HepG2 (cell line): ENCODE measurements around the gene ZNF331. TPM values are rescaled to one million over a fixed set of nuclear protein-coding genes. Genes with fewer than 3 reads are reported as not detected.
A peak's percentile ranks its signal among the peaks of the same experiment; 100 is the strongest.

Source experiments
- AKNA ChIP-seq: sonication (generic); formaldehyde crosslinking; IDR thresholded peaks from 2 replicates; pipeline ENCODE4 v1.4.0; 2020; ENCODE audit warnings: missing genetic modification reagents, borderline replicate concordance
- MXD1 ChIP-seq: sonication (generic); formaldehyde crosslinking; IDR thresholded peaks from 2 replicates; pipeline ENCODE4 v1.4.0; 2020; ENCODE audit warnings: mild to moderate bottlenecking, missing genetic modification reagents
- PHF5A ChIP-seq: IDR thresholded peaks from one replicate; pipeline ENCODE4 v1.6.1; 2018; ENCODE audit warnings: low read depth, missing genetic modification reagents; ENCODE audit not compliant: unreplicated experiment
- POGK ChIP-seq: sonication (generic); formaldehyde crosslinking; conservative IDR thresholded peaks from 2 replicates; pipeline ENCODE4 v1.8.0; 2022; ENCODE audit warnings: mild to moderate bottlenecking, moderate library complexity, missing genetic modification reagents
- RXRA ChIP-seq: sonication (generic); formaldehyde crosslinking; IDR thresholded peaks from 2 replicates; pipeline ENCODE4 v1.5.1; 2020; ENCODE audit warnings: missing genetic modification reagents
- SALL2 ChIP-seq: sonication (generic); formaldehyde crosslinking; IDR thresholded peaks from 2 replicates; pipeline ENCODE4 v1.8.1; 2023; ENCODE audit warnings: mild to moderate bottlenecking, missing genetic modification reagents, inconsistent platforms
- THAP7 ChIP-seq: sonication (generic); formaldehyde crosslinking; IDR thresholded peaks from 2 replicates; pipeline ENCODE4 v1.8.1; 2023; ENCODE audit warnings: mild to moderate bottlenecking, missing genetic modification reagents
- ZC3H13 ChIP-seq: sonication (generic); formaldehyde crosslinking; IDR thresholded peaks from 2 replicates; pipeline ENCODE4 v1.8.1; 2023; ENCODE audit warnings: mild to moderate bottlenecking, missing genetic modification reagents, moderate library complexity
- ZFYVE20 ChIP-seq: sonication (generic); formaldehyde crosslinking; IDR thresholded peaks from 2 replicates; pipeline ENCODE4 v1.8.0; 2023; ENCODE audit warnings: low read depth, mild to moderate bottlenecking, moderate library complexity, missing genetic modification reagents, borderline replicate concordance
- ZNF574 ChIP-seq: sonication (generic); formaldehyde crosslinking; IDR thresholded peaks from 2 replicates; pipeline ENCODE4 v1.4.0; 2020; ENCODE audit warnings: missing genetic modification reagents
- ZNF784 ChIP-seq: sonication (generic); formaldehyde crosslinking; IDR thresholded peaks from 2 replicates; pipeline ENCODE4 v1.5.1; 2020; ENCODE audit warnings: missing genetic modification reagents, mild to moderate bottlenecking, borderline replicate concordance
- ZNF790 ChIP-seq: sonication (generic); formaldehyde crosslinking; IDR thresholded peaks from 2 replicates; pipeline ENCODE4 v1.8.0; 2022; ENCODE audit warnings: missing genetic modification reagents, mild to moderate bottlenecking, borderline replicate concordance
- polyA plus RNA-seq, 8 experiments: library from polyadenylated mRNA; depleted of rRNA in 3 of 8; stranded (reverse) in 7 of 8; unstranded in 1 of 8; fragments of >200 nt; fragmentation: Illumina TruSeq in 4 of 8; extraction: Trizol in 4 of 8; gene quantifications; 2 replicates each; pipeline versions ENCODE4 v1.2.1 to v1.2.3, GENCODE V29; 2011 to 2016; ENCODE audit warnings: low read depth in 4 of 8, missing spikeins in 1 of 8, mixed read lengths in 1 of 8; ENCODE audit not compliant: insufficient read depth in 1 of 8
- total RNA-seq, 5 experiments: library from RNA; depleted of rRNA; stranded (reverse); fragments of >200 nt; fragmentation: Illumina TruSeq; extraction: Trizol; gene quantifications; 2 replicates each; pipeline ENCODE4 v1.2.3, GENCODE V29; 2016; ENCODE audit warnings: low read depth in 1 of 5

The ZNF331 gene
- total and polyA plus RNA-seq, 2 of the 13 experiments (the other 11 are each of a cell fraction or from before 2014, with no cell fraction given): 8.2 to 13.3 TPM

GRCh38 chr19:53507523-53508442 is 30.2 kb upstream of the ZNF331 start (continued):
- no peak for TF ChIP-seq AKNA
- peak; percentile 50; the same call in 1 of the 2 replicates for TF ChIP-seq ZC3H13 (CRISPR knock-in tag)
- TF ChIP-seq ZFYVE20 (CRISPR knock-in tag): no peak
- peak; percentile 93 for TF ChIP-seq RXRA (CRISPR knock-in tag)
- no peak for TF ChIP-seq ZNF784 (CRISPR knock-in tag)
- no peak for TF ChIP-seq ZNF790
- peak; percentile 67 for TF ChIP-seq ZNF574 (CRISPR knock-in tag)
- no peak for TF ChIP-seq THAP7 (CRISPR knock-in tag)
- no peak for TF ChIP-seq MXD1 (CRISPR knock-in tag)
- no peak for TF ChIP-seq POGK (CRISPR knock-in tag)
- no peak for TF ChIP-seq PHF5A (CRISPR knock-in tag)
- TF ChIP-seq SALL2 (CRISPR knock-in tag): no peak
